ENCODE results near the gene MEGF11.
"Not testable (repeated sequence)": the region's sequence is repeated elsewhere in the genome, so short reads cannot be mapped to it uniquely, and the experiment has no call there.

The MEGF11 gene

DNA sequence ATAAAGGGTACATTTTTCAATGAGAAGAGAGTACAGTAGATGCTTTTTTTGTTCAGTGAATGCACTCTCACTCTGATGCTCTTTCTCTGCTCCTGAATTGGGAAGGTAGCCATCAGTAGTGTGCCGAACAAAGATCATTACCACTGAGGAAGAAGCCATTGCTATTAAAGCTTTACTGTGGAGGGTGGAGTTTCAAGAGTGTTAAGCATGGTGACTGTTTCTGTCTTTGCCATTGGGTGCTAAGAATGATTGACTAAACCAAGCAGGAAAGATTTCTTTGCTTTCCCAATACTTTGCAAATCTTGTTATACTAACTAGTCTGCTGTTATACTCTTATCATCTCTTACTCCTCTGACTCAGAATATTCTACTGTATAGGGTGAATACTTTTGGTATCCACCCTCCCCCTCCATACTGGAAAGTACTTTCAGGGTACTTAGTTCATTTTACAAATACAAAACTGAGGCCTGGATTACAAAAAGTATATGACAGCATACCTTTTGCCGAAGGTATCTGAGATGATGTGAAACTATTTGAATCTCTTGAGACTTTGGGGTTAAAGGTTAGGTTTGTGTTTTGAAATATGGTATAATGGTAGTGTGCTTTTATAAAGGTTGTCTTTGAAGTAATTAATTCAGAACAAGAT is 382.5 kb downstream of the MEGF11 start:
- DNase-seq: peak; percentile 58

DNA sequence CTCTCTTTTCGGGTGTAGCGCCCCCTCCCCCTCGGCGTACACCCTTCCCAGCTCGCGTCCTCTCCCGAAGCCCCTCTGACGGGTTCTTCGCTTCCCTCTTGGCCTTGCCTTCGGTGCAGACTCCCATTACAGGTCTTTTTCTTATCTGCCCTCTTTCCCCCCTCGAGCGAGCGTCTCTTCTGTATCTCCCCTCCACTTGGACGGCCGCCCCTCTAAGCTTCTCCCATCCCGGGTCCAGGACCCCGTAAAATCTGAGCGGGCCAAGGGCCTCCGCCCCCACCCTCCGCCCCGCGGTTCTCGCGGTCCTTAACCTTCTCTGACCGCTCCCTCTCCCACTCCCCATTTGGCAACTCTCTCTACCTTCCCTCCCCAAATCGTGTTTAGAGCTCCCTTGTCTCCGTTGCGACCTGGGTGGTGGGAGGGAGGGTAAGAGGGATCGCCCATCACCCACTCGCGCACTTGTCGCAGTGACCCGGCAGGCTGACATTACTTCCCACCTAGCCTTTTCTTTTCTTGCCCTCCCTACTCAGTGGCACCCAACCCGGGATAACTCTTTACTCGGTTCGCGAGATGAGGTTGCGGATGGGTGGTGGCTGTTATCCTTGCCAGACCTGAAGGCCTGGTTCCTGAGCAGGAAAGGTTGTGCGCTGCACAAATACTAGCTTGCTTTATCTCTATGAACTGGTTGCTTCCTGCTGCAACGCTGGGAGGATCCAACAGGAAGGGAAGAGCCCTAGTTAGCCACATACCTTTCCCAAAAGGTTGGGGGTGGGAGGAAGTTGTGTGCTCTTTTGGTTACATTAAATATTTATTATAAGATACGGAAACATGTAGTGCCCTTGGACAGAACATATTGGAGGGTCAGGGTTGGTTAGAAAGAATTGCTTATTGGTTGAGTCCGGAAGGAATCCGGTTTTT is 383.3 kb downstream of the MEGF11 start:
- peak; percentile 39 for DNase-seq

DNA sequence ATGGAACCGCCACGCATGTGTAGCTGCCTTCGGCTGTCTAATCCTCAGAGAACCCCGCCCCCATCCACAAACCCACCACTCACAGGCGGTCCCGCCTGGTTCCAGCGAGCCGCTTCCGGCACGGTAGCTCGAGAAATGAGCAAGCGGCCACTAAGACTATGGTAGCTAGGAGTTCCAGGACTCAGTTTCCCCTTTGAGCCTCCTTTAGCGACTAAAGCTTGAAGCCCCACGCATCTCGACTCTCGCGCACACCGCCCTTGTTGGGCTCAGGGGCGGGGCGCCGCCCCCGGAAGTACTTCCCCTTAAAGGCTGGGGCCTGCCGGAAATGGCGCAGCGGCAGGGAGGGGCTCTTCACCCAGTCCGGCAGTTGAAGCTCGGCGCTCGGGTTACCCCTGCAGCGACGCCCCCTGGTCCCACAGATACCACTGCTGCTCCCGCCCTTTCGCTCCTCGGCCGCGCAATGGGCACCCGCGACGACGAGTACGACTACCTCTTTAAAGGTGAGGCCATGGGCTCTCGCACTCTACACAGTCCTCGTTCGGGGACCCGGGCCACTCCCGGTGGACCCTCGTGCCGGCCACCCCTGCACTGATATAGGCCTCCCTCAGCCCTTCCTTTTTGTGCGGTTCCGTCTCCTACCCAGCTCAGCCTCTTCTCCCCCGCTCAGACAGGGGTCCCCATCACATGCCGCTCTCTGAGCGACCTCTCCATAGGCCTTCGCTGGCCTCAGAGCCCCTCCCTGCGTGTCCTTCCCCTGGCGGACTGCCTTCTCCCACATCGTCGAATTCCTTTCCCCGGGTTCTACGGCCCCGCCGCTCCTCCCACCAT is 384.2 kb downstream of the MEGF11 start, which contains the start of gene RAB11A:
Gene RAB11A (plus strand): TSS at position 366 of the 828 bp plus-strand sequence. CDS start 95 bp downstream, at position 461.
- DNase-seq: peak; percentile 96

DNA sequence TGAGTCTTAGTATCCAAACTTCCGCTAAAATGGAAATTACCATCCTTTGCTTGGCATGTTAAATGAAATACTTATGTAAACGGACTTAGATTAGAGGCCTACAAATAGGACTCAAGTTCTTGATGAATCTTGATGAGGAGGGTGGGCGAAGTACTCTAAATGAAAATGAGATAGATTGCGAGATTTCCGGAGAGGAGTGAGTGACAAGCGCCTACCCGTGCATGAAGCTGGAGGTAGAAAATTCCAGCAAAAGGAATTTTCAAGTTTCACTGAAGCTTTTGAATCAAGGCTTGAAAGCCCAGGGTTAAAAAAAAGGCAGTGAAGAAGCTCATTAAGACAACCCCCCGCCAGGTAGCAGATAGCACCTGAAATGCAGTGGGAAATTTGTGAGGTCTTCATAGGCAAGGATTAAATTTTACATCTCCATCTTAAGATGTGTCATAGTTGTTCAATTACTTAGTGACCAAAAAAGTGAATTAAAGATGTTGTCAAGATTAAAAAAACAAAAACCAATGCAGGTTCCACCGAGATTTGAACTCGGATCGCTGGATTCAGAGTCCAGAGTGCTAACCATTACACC is 384.9 kb downstream of the MEGF11 start:
- DNase-seq: no peak

DNA sequence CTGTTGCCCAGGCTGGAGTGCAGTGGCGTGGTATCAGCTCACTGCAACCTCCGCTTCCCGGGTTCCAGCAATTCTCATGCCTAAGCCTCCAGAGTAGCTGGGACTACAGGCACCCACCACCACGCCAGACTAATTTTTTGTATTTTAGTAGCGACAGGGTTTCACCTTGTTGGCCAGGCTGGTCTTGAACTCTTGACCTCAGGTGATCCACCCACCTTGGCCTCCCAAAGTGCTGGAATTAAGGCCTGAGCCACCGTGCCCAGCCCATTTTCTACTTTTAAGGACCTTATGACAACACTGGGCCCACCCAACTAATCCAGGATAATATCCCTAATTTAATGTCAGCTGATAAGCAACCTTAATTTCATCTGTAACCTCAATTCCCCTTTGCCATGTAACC is 385.6 kb downstream of the MEGF11 start:
- not testable (repeated sequence) for DNase-seq

DNA sequence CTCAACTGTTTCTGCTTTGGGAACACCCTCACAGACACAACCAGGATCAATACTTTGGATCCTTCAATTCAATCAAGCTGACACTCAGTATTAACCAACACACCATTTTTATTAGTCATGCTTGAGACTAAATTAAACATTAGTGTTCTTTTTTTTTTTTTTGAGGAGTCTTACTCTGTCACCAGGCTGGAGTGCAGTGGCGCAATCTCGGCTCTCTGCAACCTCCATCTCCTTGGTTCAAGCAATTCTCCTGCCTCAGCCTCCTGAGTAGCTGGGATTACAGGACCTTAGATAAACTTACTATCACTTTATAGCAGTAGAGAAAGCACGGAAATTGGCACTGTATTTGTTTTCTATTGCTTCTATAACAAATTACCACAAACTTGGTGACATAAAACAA is 386.3 kb downstream of the MEGF11 start:
- no peak for DNase-seq

DNA sequence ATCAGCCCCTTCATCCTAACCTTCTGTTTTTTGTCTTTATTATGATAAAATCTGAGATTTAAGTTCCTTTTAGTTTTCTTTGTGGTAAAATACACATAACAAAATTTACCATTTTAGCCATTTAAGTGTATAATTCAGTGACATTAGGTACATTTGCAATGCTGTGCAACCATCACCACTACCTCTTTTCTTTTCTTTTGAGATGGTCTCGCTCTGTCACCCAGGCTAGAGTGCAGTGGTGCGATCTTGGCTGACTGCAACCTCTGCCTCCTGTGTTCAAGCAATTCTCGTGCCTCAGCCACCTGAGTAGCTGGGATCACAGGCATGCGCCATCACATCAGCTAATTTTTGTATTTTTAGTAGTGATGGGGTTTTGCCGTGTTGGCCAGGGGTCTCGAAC is 390.4 kb downstream of the MEGF11 start:
- DNase-seq: no peak

DNA sequence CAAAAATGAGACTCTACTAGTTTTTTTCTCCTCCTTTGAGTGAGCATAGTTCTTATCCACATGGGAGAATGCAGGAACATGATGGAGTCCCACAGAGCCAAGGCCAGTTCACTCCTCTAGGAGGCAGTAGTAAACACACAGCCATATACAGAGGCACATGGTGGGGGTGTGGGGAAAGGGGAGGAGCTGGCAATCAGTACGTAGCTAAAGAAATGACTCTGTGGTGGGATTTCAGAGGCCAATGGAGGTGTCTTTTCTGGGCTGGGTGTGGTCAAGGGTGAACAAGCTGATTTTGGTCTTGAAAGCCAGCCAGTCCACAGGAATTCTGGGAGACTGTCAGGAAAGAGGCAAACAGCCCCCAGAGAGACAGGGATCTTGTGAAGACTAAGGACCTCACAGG is 390.9 kb downstream of the MEGF11 start:
- DNase-seq: peak; percentile 68

DNA sequence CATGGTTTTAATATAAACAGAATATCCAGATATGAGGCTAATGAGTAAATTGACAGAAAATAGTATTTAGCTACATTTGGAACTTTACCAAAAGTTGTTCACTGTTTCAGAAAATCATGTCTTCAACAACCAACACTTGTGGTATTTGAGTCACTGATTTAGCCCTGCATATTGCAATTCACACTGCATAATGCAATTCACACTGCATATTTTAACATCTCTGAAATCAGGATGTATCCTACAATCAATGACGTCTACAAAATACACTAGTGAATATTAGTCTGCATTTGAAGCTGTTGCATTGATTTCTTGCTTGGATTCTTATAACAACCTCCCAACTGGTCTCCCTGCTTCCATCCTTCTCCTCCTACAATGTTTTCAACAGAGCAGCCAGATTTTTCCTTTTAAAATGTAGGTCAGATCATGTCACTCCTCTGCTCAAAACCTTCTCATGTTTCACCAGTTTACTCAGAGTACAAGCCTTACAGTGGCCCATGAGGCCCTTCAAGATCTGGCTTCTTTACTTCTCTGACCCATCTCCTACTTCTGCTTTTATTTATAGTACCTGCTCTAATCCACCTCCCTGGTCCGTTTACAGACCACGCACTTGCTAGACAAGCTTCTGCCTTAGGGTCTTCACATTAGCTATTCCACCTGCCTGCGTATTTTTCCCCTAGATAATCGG is 395.7 kb downstream of the MEGF11 start:
- DNase-seq: no peak

DNA sequence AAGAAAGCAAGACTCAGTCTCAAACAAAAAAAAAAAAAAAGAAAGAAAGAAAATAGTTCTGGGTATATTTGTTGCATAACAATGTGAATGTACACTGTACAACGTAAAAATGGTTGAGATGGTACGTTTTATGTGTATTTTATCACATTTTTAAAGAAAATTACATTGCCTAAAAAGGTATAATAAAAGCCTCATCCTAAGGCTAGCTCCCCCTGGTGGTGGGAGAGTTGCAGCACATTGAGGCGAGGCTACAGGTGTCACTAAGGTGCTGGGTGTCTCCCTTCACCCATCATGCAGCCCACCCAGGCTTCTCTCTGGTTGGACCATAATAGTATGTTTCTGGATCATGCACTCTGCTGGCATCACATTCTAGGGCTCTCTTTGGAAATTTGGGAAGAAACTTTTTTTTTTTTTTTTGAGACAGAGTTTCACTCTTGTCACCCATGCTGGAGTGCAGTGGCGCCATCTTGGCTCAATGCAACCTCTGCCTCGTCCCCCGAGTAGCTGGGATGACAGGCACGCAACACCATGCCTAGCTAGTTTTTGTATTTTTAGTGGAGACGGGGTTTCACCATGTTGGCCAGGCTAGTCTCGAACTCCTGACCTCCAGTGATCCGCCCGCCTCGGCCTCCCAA is 396.6 kb downstream of the MEGF11 start:
- peak; percentile 63 for DNase-seq

DNA sequence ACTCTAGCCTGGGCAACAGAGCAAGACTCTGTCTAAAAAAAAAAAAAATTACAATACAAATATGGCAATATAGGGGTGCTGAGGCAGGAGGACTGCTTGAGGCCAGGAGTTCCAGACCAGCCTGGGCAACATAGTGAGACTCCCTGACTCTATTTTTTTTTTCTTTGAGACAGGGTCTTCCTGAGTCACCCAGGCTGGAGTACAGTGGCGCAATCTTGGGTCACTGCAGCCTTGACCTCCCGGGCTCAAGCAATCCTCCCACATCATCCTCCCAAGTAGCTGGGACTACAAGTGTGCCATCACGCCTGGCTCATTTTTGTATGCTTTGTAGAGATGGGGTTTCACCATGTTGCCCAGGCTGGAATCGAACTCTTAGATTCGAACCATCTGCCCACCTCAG is 401.6 kb downstream of the MEGF11 start:
- DNase-seq: no peak

DNA sequence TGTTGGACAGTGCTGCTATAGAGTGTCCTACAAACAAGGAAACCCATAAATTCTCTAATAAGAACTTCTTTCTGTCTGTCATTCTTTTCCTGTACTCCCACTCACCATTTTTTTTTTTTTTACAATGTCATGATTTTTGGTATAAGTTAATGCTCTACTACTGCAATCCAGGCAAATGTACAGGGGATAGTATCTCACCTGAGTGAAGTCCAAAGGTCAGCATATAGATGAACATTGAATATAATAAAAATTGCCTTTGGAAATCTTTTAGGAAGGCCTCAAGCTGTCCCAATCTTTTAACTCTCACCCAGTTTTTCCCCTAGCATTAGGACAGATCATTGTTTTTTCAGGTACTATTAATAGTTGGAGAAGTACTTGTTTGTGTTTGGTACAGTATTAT is 405.6 kb downstream of the MEGF11 start:
- no peak for DNase-seq

DNA sequence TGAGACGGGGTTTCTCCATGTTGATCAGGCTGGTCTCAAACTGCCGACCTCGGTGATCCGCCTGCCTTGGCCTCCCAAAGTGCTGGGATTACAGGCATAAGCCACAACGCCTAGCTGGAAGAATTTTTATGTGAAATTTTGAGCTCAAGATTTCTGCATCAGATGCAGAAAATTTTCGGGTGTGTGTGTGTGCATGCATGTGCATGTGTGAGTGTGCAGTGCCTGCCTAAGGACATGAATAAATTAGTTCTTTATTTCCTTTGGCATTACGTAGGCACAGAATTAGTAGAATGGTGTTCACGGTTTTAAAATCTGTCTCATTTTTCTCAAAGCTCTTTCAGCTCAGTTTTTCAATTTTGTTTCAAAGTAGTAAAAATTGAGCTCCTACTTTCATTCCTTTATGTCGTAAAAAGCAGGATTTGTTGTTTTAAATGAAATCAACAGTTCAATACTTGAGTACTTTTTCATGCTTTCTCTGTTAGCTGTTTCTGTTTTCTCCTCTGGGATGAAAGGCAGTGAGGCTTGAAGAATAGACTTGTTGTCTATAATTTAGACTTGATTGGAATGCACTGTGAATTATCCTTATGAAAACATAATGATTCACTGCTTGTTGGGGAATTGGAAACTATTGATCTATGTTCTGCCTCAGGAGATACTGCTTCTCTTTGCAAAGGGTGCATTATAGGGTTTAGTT is 407.6 kb downstream of the MEGF11 start:
- no peak for DNase-seq

Data from fibroblast of skin of back (primary cell).